ENCODE results near the gene BNIP2. TPM values are rescaled to one million over a fixed set of nuclear protein-coding genes. Genes with fewer than 3 reads are reported as not detected.

Gene BNIP2
- total RNA-seq, 1 experiment from 2014 or later, result 43.5 TPM

GRCh38 chr15:59688423-59688781 is 718 bp downstream of the BNIP2 start:
- H3K4ac ChIP-seq (ENCODE audit: low read depth, low read length), result no peak overlapping the region
- no peak overlapping the region for H4K5ac ChIP-seq (ENCODE audit: insufficient read length, low read depth, low read length)
- Mint-ChIP-seq H3K4me1 (peaks cover 7 to 13% of the 10 kb centered on the region in 2 experiments), H3K27ac (peak overlapping the region; percentile 91 to 98 (median 96)), H3K9me3 (no peaks in the 10 kb centered on the region), H3K36me3 (ENCODE audit: insufficient read depth in 1 of 3, low read depth in 3 of 3) (peaks cover 3 to 21% (median 8%) of the 10 kb centered on the region in 3 experiments), H3K4me3 (peak overlapping the region; percentile 94 to 96), H3K27me3 (ENCODE audit: low read depth) (peaks cover 17% of the 10 kb centered on the region)
- H2AFZ ChIP-seq (ENCODE audit: low read length), result no peak overlapping the region
- no peak overlapping the region for H2AK5ac ChIP-seq (ENCODE audit: insufficient read length, low read length)
- peak overlapping the region; percentile 78 for H3K4me2 ChIP-seq (ENCODE audit: insufficient read depth, insufficient read length, low read length)
- no peak overlapping the region for H2BK5ac ChIP-seq (ENCODE audit: insufficient read length, low read length)
- no peak overlapping the region for H4K8ac ChIP-seq (replicated peaks; ENCODE audit: insufficient read length, low read depth, low read length)
- H3K9ac ChIP-seq (ENCODE audit: extremely low read depth, insufficient read length, low read length), result peak overlapping the region; percentile 90
- no peak for DNase-seq
- H2BK120ac ChIP-seq (ENCODE audit: low read depth, low read length, poor library complexity, severe bottlenecking), result no peak overlapping the region
- WGBS (ENCODE audit: extremely low coverage, insufficient read length, low lambda C conversion rate), result no CpG with 5 or more reads among the region's 15 CpGs
- no peak overlapping the region for H4K91ac ChIP-seq (ENCODE audit: insufficient read length, low read depth, low read length)
- no peak for TF ChIP-seq CTCF (conservative IDR thresholded peaks at IDR 0.05)
- H3K23ac ChIP-seq (ENCODE audit: insufficient read length, low read depth, low read length), result no peak overlapping the region
- no peak overlapping the region for H2BK15ac ChIP-seq (ENCODE audit: low read depth, low read length)
- no peak overlapping the region for H2BK20ac ChIP-seq (ENCODE audit: low read depth, low read length, poor library complexity, severe bottlenecking)
- H3K14ac ChIP-seq (ENCODE audit: insufficient read depth, low read length), result peak overlapping the region; percentile 92; the same call in 1 of the 2 replicates
- no peaks in the 10 kb centered on the region for H4K20me1 ChIP-seq (ENCODE audit: control insufficient read depth, insufficient read depth, insufficient read length)
- H3K79me1 ChIP-seq (ENCODE audit: insufficient read depth, low read depth, low read length, poor library complexity, severe bottlenecking), result no peaks in the 10 kb centered on the region
- H2BK12ac ChIP-seq (ENCODE audit: insufficient read length, low read depth, low read length), result no peak overlapping the region
- H3K79me2 ChIP-seq (ENCODE audit: insufficient read depth, low read length), result peaks cover 27% of the 10 kb centered on the region; the same call in 1 of the 2 replicates
- no peaks in the 10 kb centered on the region for H3K23me2 ChIP-seq (ENCODE audit: insufficient read length, low read depth, low read length, poor library complexity, severe bottlenecking)
- H3K27ac ChIP-seq (ENCODE audit: insufficient read length, low read depth, low read length), result peak overlapping the region; percentile 57
- no peak overlapping the region for H3T11ph ChIP-seq (ENCODE audit: low read length)
- H3K9me3 ChIP-seq (ENCODE audit: control insufficient read depth, low read depth, low read length), result no peaks in the 10 kb centered on the region
- no peaks in the 10 kb centered on the region for H3K27me3 ChIP-seq (ENCODE audit: insufficient read depth, low read length)
- H3K4me1 ChIP-seq (ENCODE audit: insufficient read depth, low read length), result peaks cover 5% of the 10 kb centered on the region; the same call in 1 of the 2 replicates
- peak overlapping the region; percentile 91 for H3K18ac ChIP-seq (ENCODE audit: insufficient read length, low read depth, low read length)
- no peak overlapping the region for H3K56ac ChIP-seq (ENCODE audit: insufficient read length, low read depth, low read length)
